K562 (cell line): ENCODE data around the gene MMP27. TPM values are rescaled to one million over a fixed set of nuclear protein-coding genes. Genes with fewer than 3 reads are reported as not detected.

Source experiments
- ATAC-seq: fragments of 200-7000 bp; cut with Tn5 transposase; 3 replicates; pipeline ENCODE4 v1.9.1; 2020; ENCODE audit warnings: moderate library complexity
- BruUV-seq: library from RNA; stranded (reverse); fragments of 400-500 nt; replicated peaks from 2 replicates; lab custom pipeline; 2021; lab: Mats Ljungman, UMichigan
- CTCF ChIA-PET: fragments of 300-600 bp; formaldehyde crosslinking; extraction: SDS; loops from one replicate; lab custom pipeline; 2021; ENCODE audit warnings: low intra/inter-chr PET ratio; lab: Yijun Ruan, JAX
- POLR2A ChIA-PET: fragments of 300-600, 350-650 bp; sonication (Branson Sonifier 250); formaldehyde crosslinking; extraction: SDS; loops from one replicate; lab custom pipeline; 2021; ENCODE audit warnings: antibody characterized with exemption, inconsistent platforms; lab: Yijun Ruan, JAX
- DNase-seq, 4 experiments: peaks; one replicate each; pipeline versions ENCODE4 v3.0.0 to v3.0.0-alpha.2; 2011 to 2018; ENCODE audit warnings: low spot score in 3 of 4, mixed read lengths in 3 of 4; ENCODE audit errors: extremely low read depth in 1 of 4
- FAIRE-seq: peaks from 2 replicates; lab custom pipeline; 2011; peaks lifted over from hg19 to GRCh38; lab: Jason Lieb, UNC
- H2AFZ ChIP-seq: 2 replicates; pipeline ENCODE4 v1.6.0; 2011; ENCODE audit warnings: low read depth, low read length, control low read depth, inconsistent platforms
- H3K27ac ChIP-seq: fragments of 200-600 bp; 3 replicates; pipeline ENCODE4 v1.8.0; 2011; ENCODE audit warnings: low read depth, mild to moderate bottlenecking, control low read depth, inconsistent platforms, low read length, moderate library complexity, mixed read lengths; ENCODE audit errors: extremely low read depth
- H3K27me3 ChIP-seq, 2 experiments: fragments of 300-600 bp in 1 of 2; 2 replicates in 1 of 2; 3 replicates in 1 of 2; pipeline versions ENCODE4 v1.6.0 to v1.8.0; 2011; ENCODE audit warnings: inconsistent platforms in 2 of 2, low read length in 2 of 2, mild to moderate bottlenecking in 1 of 2, mixed read lengths in 1 of 2, moderate library complexity in 1 of 2; ENCODE audit not compliant: control insufficient read depth in 2 of 2, insufficient read depth in 2 of 2
- H3K36me3 ChIP-seq: fragments of 300-600 bp; 3 replicates; pipeline ENCODE4 v1.8.0; 2011; ENCODE audit warnings: mild to moderate bottlenecking, low read length, inconsistent platforms; ENCODE audit not compliant: control insufficient read depth, insufficient read depth
- H3K4me1 ChIP-seq, 2 experiments: fragments of 200-600 bp in 1 of 2; replicated peaks in 1 of 2; 2 replicates in 1 of 2; 3 replicates in 1 of 2; pipeline versions ENCODE4 v1.5.1 to v1.8.0; 2011; ENCODE audit warnings: inconsistent platforms in 2 of 2, low read length in 2 of 2, mild to moderate bottlenecking in 1 of 2, mixed read lengths in 1 of 2, moderate library complexity in 1 of 2; ENCODE audit not compliant: control insufficient read depth in 2 of 2, insufficient read depth in 2 of 2
- H3K4me2 ChIP-seq: 2 replicates; pipeline ENCODE4 v1.6.1; 2011; ENCODE audit warnings: low read length, control low read depth, inconsistent platforms, mixed read lengths; ENCODE audit not compliant: insufficient read depth
- H3K4me3 ChIP-seq: fragments of 200-600 bp; sonication (generic), shearing (Covaris generic); 2 replicates; pipeline ENCODE4 v1.5.1; 2016; ENCODE audit warnings: control low read depth, inconsistent platforms
- H3K79me2 ChIP-seq: fragments of 200-600 bp; 3 replicates; pipeline ENCODE4 v1.8.0; 2011; ENCODE audit warnings: low read length, inconsistent platforms; ENCODE audit not compliant: control insufficient read depth, insufficient read depth
- H3K9ac ChIP-seq, 2 experiments: 2 replicates each; pipeline versions ENCODE4 v1.6.0 to v1.6.1; 2011; ENCODE audit warnings: low read depth in 2 of 2, low read length in 2 of 2, control low read depth in 1 of 2, inconsistent platforms in 1 of 2, mild to moderate bottlenecking in 1 of 2, mixed read lengths in 1 of 2; ENCODE audit not compliant: insufficient read depth in 1 of 2
- H3K9me1 ChIP-seq: one replicate; pipeline ENCODE4 v1.6.0; 2011; ENCODE audit warnings: inconsistent platforms, mild to moderate bottlenecking, low read length, moderate library complexity; ENCODE audit not compliant: control insufficient read depth, insufficient read depth
- H3K9me3 ChIP-seq: replicated peaks from 2 replicates; pipeline ENCODE4 v1.5.1; 2011; ENCODE audit warnings: low read depth, low read length, inconsistent platforms; ENCODE audit not compliant: control insufficient read depth, insufficient read depth
- H4K20me1 ChIP-seq: replicated peaks from 2 replicates; pipeline ENCODE4 v1.6.1; 2011; ENCODE audit warnings: low read length, inconsistent platforms, mixed read lengths; ENCODE audit not compliant: control insufficient read depth, insufficient read depth
- BHLHE40 ChIP-seq: IDR thresholded peaks from 2 replicates; pipeline ENCODE4 v1.6.1; 2011; ENCODE audit warnings: low read length, improper control_type of control experiment
- CBFB ChIP-seq: sonication (generic); formaldehyde crosslinking; IDR thresholded peaks from 2 replicates; pipeline ENCODE4 v1.4.0; 2020; ENCODE audit warnings: mild to moderate bottlenecking, missing genetic modification reagents
- HMGXB4 ChIP-seq: sonication (generic); formaldehyde crosslinking; IDR thresholded peaks from 2 replicates; pipeline ENCODE4 v1.8.1; 2023; ENCODE audit warnings: mild to moderate bottlenecking, missing genetic modification reagents
- PHB2 ChIP-seq: fragments of 450-650 bp; IDR thresholded peaks from 2 replicates; pipeline ENCODE4 v1.6.1; 2017; ENCODE audit warnings: low read depth
- RBM25 ChIP-seq: fragments of 200-400 bp; formaldehyde crosslinking; IDR thresholded peaks from 2 replicates; pipeline ENCODE4 v1.6.1; 2018; ENCODE audit warnings: low read length, low read depth, moderate library complexity; ENCODE audit not compliant: severe bottlenecking
- SAFB2 ChIP-seq: fragments of 200-400 bp; formaldehyde crosslinking; IDR thresholded peaks from 2 replicates; pipeline ENCODE4 v1.6.1; 2018; ENCODE audit warnings: borderline replicate concordance, low read length, low read depth, moderate library complexity; ENCODE audit not compliant: severe bottlenecking
- SPI1 ChIP-seq: IDR thresholded peaks from 2 replicates; pipeline ENCODE4 v1.6.1; 2011; ENCODE audit warnings: low read depth, low read length, control low read depth, borderline replicate concordance
- ZNF239 ChIP-seq: fragments of 250-450 bp; sonication (Bioruptor Pico); IDR thresholded peaks from 2 replicates; pipeline ENCODE4 v1.4.0; 2020; ENCODE audit warnings: mild to moderate bottlenecking
- ZNF717 ChIP-seq: fragments of 250-450 bp; sonication (Bioruptor Pico); IDR thresholded peaks from 2 replicates; pipeline ENCODE4 v1.5.0; 2021
- WGBS: fragments of 100-300 bp; shearing (Covaris generic); methylation state at CpG from one replicate; pipeline ENCODE4 v1.1.6; 2016; ENCODE audit warnings: low coverage, mixed read lengths; ENCODE audit not compliant: insufficient coverage; ENCODE audit errors: missing lambda C conversion rate; 5-methylcytosine and 5-hydroxymethylcytosine counted together
- in situ Hi-C: fragments of 300-500 bp; cut with MboI; formaldehyde crosslinking; loops from 4 replicates; pipeline ENCODE4 v1.15.0; 2018; ENCODE audit warnings: inconsistent platforms, mixed read lengths
- intact Hi-C: fragments of 100-400 bp; cut with micrococcal nuclease; formaldehyde crosslinking; loops from 2 replicates; pipeline ENCODE4 v1.14.2; 2022
- polyA plus RNA-seq, 8 experiments: library from polyadenylated mRNA; depleted of rRNA in 4 of 8; stranded (reverse) in 5 of 8; unstranded in 3 of 8; fragments of >200 nt; fragmentation: Nextera tagmentation in 2 of 8; fragmentation: Illumina TruSeq in 1 of 8; extraction: Ambion mirVana in 2 of 8; extraction: Trizol in 1 of 8; gene quantifications; 2 replicates each; pipeline versions ENCODE4 v1.2.1 to v1.2.3, GENCODE V29; 2011 to 2014; ENCODE audit warnings: inconsistent platforms in 1 of 8, missing spikeins in 1 of 8
- total RNA-seq, 7 experiments: library from RNA; depleted of rRNA in 6 of 7; stranded (reverse); fragments of >200 nt in 6 of 7; fragmentation: Illumina TruSeq in 2 of 7; extraction: Trizol in 2 of 7; gene quantifications; 2 replicates each; pipeline versions ENCODE4 v1.2.1 to v1.2.3, GENCODE V29; 2011 to 2021; ENCODE audit warnings: low replicate concordance in 1 of 7
- TF ChIP-seq, protein P1 (sequence below): fragments of 250-450 bp; sonication (Bioruptor Pico); IDR thresholded peaks from 2 replicates; pipeline ENCODE4 v1.6.1; 2021; ENCODE audit warnings: mild to moderate bottlenecking

The MMP27 gene
- total and polyA plus RNA-seq, 9 of the 15 experiments (the other 6 are each of a cell fraction or from before 2014, with no cell fraction given): not detected

DNA sequence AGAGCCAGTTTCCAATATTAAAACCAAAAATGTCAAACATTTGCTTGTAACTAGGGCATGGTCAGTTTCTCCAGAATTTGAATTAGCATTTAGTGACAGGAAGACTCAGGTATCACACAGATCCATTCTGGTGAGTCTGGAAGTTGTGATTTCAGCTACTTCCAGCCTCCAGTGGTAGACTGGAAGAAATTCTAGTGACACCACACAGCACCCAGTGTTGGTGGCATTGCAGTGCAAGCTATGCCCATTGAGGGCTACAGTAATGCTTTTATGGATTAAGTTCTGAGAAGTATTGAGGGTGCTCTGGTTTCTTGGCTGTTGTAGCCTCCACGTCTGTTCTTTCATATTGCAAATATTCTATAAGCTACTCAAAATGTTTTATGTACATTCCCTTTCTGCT is 49.0 kb downstream of the MMP27 start (continued):
- TF ChIP-seq HMGXB4 (no peak), PHB2 (no peak), ZNF239 (CRISPR knock-in tag) (no peak), SPI1 (no peak)

- ATAC-seq (no peak), DNase-seq (no peak), FAIRE-seq (no peak)
- TF ChIP-seq RBM25 (peak; percentile 19), BHLHE40 (no peak), SAFB2 (no peak), CBFB (CRISPR knock-in tag) (no peak), ZNF717 (CRISPR knock-in tag) (no peak)
- TF ChIP-seq, protein P1, sequence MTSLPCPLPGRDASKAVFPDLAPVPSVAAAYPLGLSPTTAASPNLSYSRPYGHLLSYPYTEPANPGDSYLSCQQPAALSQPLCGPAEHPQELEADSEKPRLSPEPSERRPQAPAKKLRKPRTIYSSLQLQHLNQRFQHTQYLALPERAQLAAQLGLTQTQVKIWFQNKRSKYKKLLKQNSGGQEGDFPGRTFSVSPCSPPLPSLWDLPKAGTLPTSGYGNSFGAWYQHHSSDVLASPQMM (CRISPR knock-in tag): no peak
- Histone ChIP-seq H3K9me3 (peaks cover 4% of the 10 kb centered on the region), H4K20me1 (no peaks in the 10 kb centered on the region), H3K27me3 (no peaks in the 10 kb centered on the region), H3K4me1 (no peaks in the 10 kb centered on the region), H3K4me2 (no peak overlapping the region), H2AFZ (no peak overlapping the region), H3K4me3 (no peak overlapping the region), H3K36me3 (no peaks in the 10 kb centered on the region), H3K9ac (no peak overlapping the region), H3K79me2 (no peaks in the 10 kb centered on the region), H3K27ac (no peak overlapping the region), H3K9me1 (no peaks in the 10 kb centered on the region)
- 0% methylated on average over 2 of the region's 2 CpGs for WGBS
- in situ Hi-C loops: no loop called here
- intact Hi-C loops: no loop called here
- BruUV-seq: no TSS peak
- CTCF ChIA-PET: no interaction called here
- POLR2A ChIA-PET: no interaction called here
Observed at GRCh38 chr11:102655547-102655946, 50.0 kb downstream of the MMP27 start.
